Astrocyte of the cerebellum (primary cell): ENCODE measurements around the gene FOXK2.
A peak's percentile ranks its signal among the peaks of the same experiment; 100 is the strongest.

Experiments
- DNase-seq: peaks from one replicate; pipeline ENCODE4 v3.0.0-alpha.2; 2011; ENCODE audit warnings: low read depth
- H3K4me3 ChIP-seq: 2 replicates; pipeline ENCODE4 v1.5.1; 2011; ENCODE audit warnings: mild to moderate bottlenecking, low read depth, low read length, moderate library complexity
- CTCF ChIP-seq: IDR thresholded peaks from 2 replicates; pipeline ENCODE4 v1.5.1; 2012; ENCODE audit warnings: low read length, low read depth, moderate library complexity, mild to moderate bottlenecking; ENCODE audit errors: missing control alignments
- in situ Hi-C: cut with HindIII; loops from 2 replicates; pipeline ENCODE4 v1.10.0; 2017; ENCODE audit warnings: low sequenced_read_pairs

Gene FOXK2

GRCh38 chr17:82615084-82616020 is 95.8 kb downstream of the FOXK2 start:
- H3K4me3 ChIP-seq, result no peak overlapping the region
- TF ChIP-seq CTCF, result peak; percentile 10
- DNase-seq, result no peak
- in situ Hi-C loops, result no loop called here

GRCh38 chr17:82616021-82616711 is 96.6 kb downstream of the FOXK2 start:
- no peak for DNase-seq
- H3K4me3 ChIP-seq, result no peak overlapping the region
- in situ Hi-C loops, result no loop called here
- TF ChIP-seq CTCF, result no peak

GRCh38 chr17:82619211-82619610 is 99.7 kb downstream of the FOXK2 start:
- no peak for TF ChIP-seq CTCF
- in situ Hi-C loops, result no loop called here

GRCh38 chr17:82619641-82620040 is 100.1 kb downstream of the FOXK2 start:
- in situ Hi-C loops, result no loop called here
- H3K4me3 ChIP-seq, result no peak overlapping the region
- no peak for DNase-seq
- no peak for TF ChIP-seq CTCF

More at GRCh38 chr17:82619211-82619610, 99.7 kb downstream of the FOXK2 start:
- DNase-seq, result no peak
- H3K4me3 ChIP-seq, result no peak overlapping the region

- no peak for TF ChIP-seq CTCF
- no peak for DNase-seq
- in situ Hi-C loops, result no loop called here
- H3K4me3 ChIP-seq, result no peak overlapping the region
Observed at GRCh38 chr17:82623707-82624106, 104.2 kb downstream of the FOXK2 start.

GRCh38 chr17:82627405-82627804 is 107.9 kb downstream of the FOXK2 start:
- in situ Hi-C loops, result no loop called here
- H3K4me3 ChIP-seq, result no peak overlapping the region
- DNase-seq, result no peak
- TF ChIP-seq CTCF, result no peak
